B cell (primary cell): Measurements from ENCODE around the gene MPP2. TPM values are rescaled to one million over a fixed set of nuclear protein-coding genes. Genes with fewer than 3 reads are reported as not detected.

Source experiments
- ATAC-seq: fragments of 200-7000 bp; cut with Tn5 transposase; one replicate; pipeline ENCODE4 v1.10.0; 2021; ENCODE audit warnings: low read depth, mild to moderate bottlenecking, moderate number of reproducible peaks, moderate library complexity
- CTCF ChIA-PET: fragments of 350-600 bp; sonication (Branson Sonifier 250); formaldehyde crosslinking; loops from one replicate; lab custom pipeline; 2021; ENCODE audit warnings: antibody characterized with exemption, inconsistent platforms; lab: Charles Lee
- POLR2A ChIA-PET: fragments of 350-600 bp; sonication (Branson Sonifier 250); formaldehyde crosslinking; loops from one replicate; lab custom pipeline; 2021; ENCODE audit warnings: antibody characterized with exemption; lab: Charles Lee
- DNase-seq: peaks from one replicate; pipeline ENCODE4 v3.0.0; 2013
- H2AFZ ChIP-seq: 2 replicates; pipeline ENCODE4 v1.6.1; 2012; ENCODE audit warnings: mild to moderate bottlenecking, low read depth, low read length; ENCODE audit not compliant: insufficient read depth, poor library complexity, severe bottlenecking
- H3K27ac ChIP-seq, 2 donors: 1 replicate in 1 of 2; 2 replicates in 1 of 2; pipeline ENCODE4 v1.5.1; 2012 to 2013; ENCODE audit warnings: low read length in 2 of 2, mild to moderate bottlenecking in 2 of 2, moderate library complexity in 1 of 2
- H3K27me3 ChIP-seq, 4 experiments: fragments of 200-600 bp in 1 of 4; sonication (generic) in 1 of 4; replicated peaks in 1 of 4; 1 replicate in 2 of 4; 2 replicates in 2 of 4; pipeline versions ENCODE4 v1.6.1 to v1.7.0; 2013 to 2016; ENCODE audit warnings: low read length in 3 of 4, mild to moderate bottlenecking in 2 of 4, mixed read lengths in 1 of 4, moderate library complexity in 1 of 4; ENCODE audit not compliant: insufficient read depth in 4 of 4, control insufficient read depth in 3 of 4; ENCODE audit errors: control extremely low read depth in 1 of 4
- H3K36me3 ChIP-seq, 2 experiments: replicated peaks in 1 of 2; 1 replicate in 1 of 2; 2 replicates in 1 of 2; pipeline versions ENCODE4 v1.6.1 to v1.7.1; 2013; ENCODE audit warnings: low read length in 1 of 2; ENCODE audit not compliant: insufficient read depth in 2 of 2, control insufficient read depth in 1 of 2; ENCODE audit errors: control extremely low read depth in 1 of 2, extremely low read depth in 1 of 2
- H3K4me1 ChIP-seq, 2 donors: fragments of 200-600 bp in 1 of 2; sonication (generic) in 1 of 2; 1 replicate in 1 of 2; 2 replicates in 1 of 2; pipeline versions ENCODE4 v1.5.1 to v1.6.1; 2013 to 2017; ENCODE audit warnings: low read length in 2 of 2; ENCODE audit not compliant: control insufficient read depth in 2 of 2, insufficient read depth in 2 of 2
- H3K4me2 ChIP-seq: replicated peaks from 2 replicates; pipeline ENCODE3; 2012; ENCODE audit warnings: mild to moderate bottlenecking, low read depth, low read length; ENCODE audit not compliant: poor library complexity, severe bottlenecking
- H3K4me3 ChIP-seq, 5 experiments: fragments of 200-600 bp in 1 of 5; sonication (generic) in 1 of 5; 1 replicate in 3 of 5; 2 replicates in 2 of 5; pipeline versions ENCODE4 v1.5.1 to v1.7.0; 2011 to 2016; ENCODE audit warnings: low read length in 4 of 5, mild to moderate bottlenecking in 4 of 5, low read depth in 2 of 5, control low read depth in 1 of 5, moderate library complexity in 1 of 5; ENCODE audit not compliant: insufficient read depth in 1 of 5; ENCODE audit errors: control extremely low read depth in 1 of 5, extremely low read depth in 1 of 5
- H3K79me2 ChIP-seq: fragments of 200-600 bp; sonication (generic); one replicate; pipeline ENCODE4 v1.6.0; 2016; ENCODE audit warnings: low read length; ENCODE audit not compliant: control insufficient read depth, insufficient read depth
- H3K9ac ChIP-seq: fragments of 200-600 bp; sonication (generic); 2 replicates; pipeline ENCODE4 v1.6.1; 2017; ENCODE audit warnings: mild to moderate bottlenecking, low read length, moderate library complexity
- H3K9me3 ChIP-seq, 3 donors: one replicate each; pipeline versions ENCODE4 v1.6.1 to v1.7.1; 2013; ENCODE audit warnings: low read length in 2 of 3; ENCODE audit not compliant: control insufficient read depth in 2 of 3, insufficient read depth in 1 of 3; ENCODE audit errors: control extremely low read depth in 1 of 3
- H4K20me1 ChIP-seq: 2 replicates; pipeline ENCODE4 v1.6.0; 2012; ENCODE audit warnings: mild to moderate bottlenecking, low read length; ENCODE audit not compliant: insufficient read depth, control insufficient read depth, poor library complexity, severe bottlenecking
- H3K27ac Mint-ChIP-seq: one replicate; pipeline ENCODE4 v1.8.0; 2021; ENCODE audit warnings: mixed read lengths
- H3K27me3 Mint-ChIP-seq: one replicate; pipeline ENCODE4 v1.8.0; 2021; ENCODE audit warnings: mixed read lengths
- H3K4me1 Mint-ChIP-seq: one replicate; pipeline ENCODE4 v1.8.0; 2021; ENCODE audit warnings: mixed read lengths
- H3K4me3 Mint-ChIP-seq: one replicate; pipeline ENCODE4 v1.8.0; 2021; ENCODE audit warnings: mixed read lengths
- H3K9me3 Mint-ChIP-seq: one replicate; pipeline ENCODE4 v1.8.0; 2022; ENCODE audit warnings: mixed read lengths; ENCODE audit not compliant: insufficient read depth
- EZH2 ChIP-seq: IDR thresholded peaks from 2 replicates; pipeline ENCODE4 v1.6.1; 2012; ENCODE audit warnings: borderline replicate concordance, low read depth, mild to moderate bottlenecking, moderate library complexity, low read length; ENCODE audit not compliant: insufficient read depth, poor library complexity, severe bottlenecking
- WGBS: methylation state at CpG from one replicate; pipeline ENCODE4 v1.1.5; 2013; ENCODE audit warnings: missing lambda C conversion rate; ENCODE audit not compliant: insufficient coverage; 5-methylcytosine and 5-hydroxymethylcytosine counted together
- intact Hi-C: fragments of 100-400 bp; cut with micrococcal nuclease; formaldehyde crosslinking; loops from one replicate; pipeline ENCODE4 v1.10.0; 2022
- polyA plus RNA-seq: library from polyadenylated mRNA; depleted of rRNA; stranded (reverse); fragments of >200 nt; gene quantifications from 2 replicates; pipeline ENCODE4 v1.2.3, GENCODE V29; 2012
- total RNA-seq, 2 donors: library from RNA; stranded (reverse); fragments of 120-200 nt in 1 of 2; gene quantifications; 1 replicate in 1 of 2; 2 replicates in 1 of 2; pipeline versions ENCODE4 v1.2.3 to v1.2.4, GENCODE V29; 2013 to 2022
- TF ChIP-seq, protein P1 (sequence below): fragments of 200-600 bp; IDR thresholded peaks from one replicate; pipeline ENCODE4 v1.8.0; 2022; ENCODE audit warnings: antibody characterized with exemption, mild to moderate bottlenecking

MPP2 gene
- total and polyA plus RNA-seq, 2 donors (not counting 1 experiment from before 2014, with no cell fraction given), result 0.15 TPM; not detected in 1

DNA sequence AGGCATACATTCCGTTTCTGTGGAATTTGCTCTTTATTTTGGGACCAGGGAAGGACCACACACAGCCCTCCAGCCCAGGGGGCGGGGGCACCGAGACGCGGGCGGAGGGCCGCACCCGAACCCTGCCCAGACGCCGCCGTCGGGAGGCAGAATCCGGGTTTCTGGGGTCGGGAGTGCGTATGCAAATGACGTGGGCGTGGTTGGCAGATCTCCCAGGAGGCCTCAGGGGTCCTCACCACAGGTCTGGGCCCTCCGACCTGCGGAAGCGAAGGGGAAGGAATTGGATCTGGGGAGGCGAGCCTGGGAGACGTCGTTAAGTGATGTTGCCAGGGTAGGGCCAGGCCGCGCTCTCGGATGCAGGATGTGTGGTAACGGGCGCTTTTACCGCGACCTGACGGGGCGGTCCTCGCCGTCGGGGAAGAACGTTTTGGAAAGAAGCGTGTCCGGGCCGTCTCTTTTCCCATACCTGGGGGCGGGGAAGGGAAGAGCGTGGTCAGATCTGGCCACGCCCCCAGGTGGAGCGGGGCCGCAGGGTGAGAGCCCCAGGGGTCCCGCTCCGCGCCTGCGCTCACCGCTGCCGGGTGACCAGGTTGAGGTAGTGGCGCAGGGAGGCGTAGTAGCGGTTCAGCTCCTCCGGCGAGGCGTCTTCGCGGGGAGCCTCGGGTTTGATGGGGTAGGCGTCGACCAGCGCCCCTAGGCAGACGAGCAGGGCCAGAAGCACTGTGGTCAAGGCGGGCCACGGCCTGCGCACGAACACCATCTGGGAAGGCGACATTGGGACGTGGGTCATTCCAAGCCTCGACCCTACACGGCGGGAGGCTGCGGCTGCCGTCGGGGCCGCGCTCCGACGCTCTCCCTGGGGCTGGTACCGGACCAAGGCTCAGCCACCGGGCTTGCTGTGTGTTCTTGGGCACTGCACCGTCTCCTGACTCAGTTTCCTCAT is 45.7 kb upstream of the MPP2 start:
- H3K36me3 ChIP-seq, result no peaks in the 10 kb centered on the region
- H4K20me1 ChIP-seq, result no peaks in the 10 kb centered on the region
- no peak for TF ChIP-seq EZH2
- TF ChIP-seq, protein P1, sequence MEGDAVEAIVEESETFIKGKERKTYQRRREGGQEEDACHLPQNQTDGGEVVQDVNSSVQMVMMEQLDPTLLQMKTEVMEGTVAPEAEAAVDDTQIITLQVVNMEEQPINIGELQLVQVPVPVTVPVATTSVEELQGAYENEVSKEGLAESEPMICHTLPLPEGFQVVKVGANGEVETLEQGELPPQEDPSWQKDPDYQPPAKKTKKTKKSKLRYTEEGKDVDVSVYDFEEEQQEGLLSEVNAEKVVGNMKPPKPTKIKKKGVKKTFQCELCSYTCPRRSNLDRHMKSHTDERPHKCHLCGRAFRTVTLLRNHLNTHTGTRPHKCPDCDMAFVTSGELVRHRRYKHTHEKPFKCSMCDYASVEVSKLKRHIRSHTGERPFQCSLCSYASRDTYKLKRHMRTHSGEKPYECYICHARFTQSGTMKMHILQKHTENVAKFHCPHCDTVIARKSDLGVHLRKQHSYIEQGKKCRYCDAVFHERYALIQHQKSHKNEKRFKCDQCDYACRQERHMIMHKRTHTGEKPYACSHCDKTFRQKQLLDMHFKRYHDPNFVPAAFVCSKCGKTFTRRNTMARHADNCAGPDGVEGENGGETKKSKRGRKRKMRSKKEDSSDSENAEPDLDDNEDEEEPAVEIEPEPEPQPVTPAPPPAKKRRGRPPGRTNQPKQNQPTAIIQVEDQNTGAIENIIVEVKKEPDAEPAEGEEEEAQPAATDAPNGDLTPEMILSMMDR, result no peak
- H3K4me1 ChIP-seq, result peaks cover 11 to 13% of the 10 kb centered on the region in 2 donors
- no peak for DNase-seq
- H2AFZ ChIP-seq, result peak overlapping the region; percentile 49
- H3K27me3 Mint-ChIP-seq, result peaks cover 60% of the 10 kb centered on the region
- POLR2A ChIA-PET, result no interaction called here
- H3K4me3 Mint-ChIP-seq, result peak overlapping the region; percentile 59
- H3K9me3 Mint-ChIP-seq, result no peaks in the 10 kb centered on the region
- peaks cover 0 to 10% (median 0%) of the 10 kb centered on the region in 3 donors for H3K9me3 ChIP-seq
- H3K27ac Mint-ChIP-seq, result no peak overlapping the region
- H3K4me2 ChIP-seq, result peak overlapping the region; percentile 60
- H3K27me3 ChIP-seq, result peaks cover 0 to 52% (median 18%) of the 10 kb centered on the region in 4 experiments
- intact Hi-C loops, result no loop called here
- no peak overlapping the region for H3K9ac ChIP-seq
- CTCF ChIA-PET, result no interaction called here
- no peak overlapping the region for H3K27ac ChIP-seq
- 18% methylated on average over 79 of the region's 82 CpGs for WGBS
- peaks cover 4% of the 10 kb centered on the region for H3K4me1 Mint-ChIP-seq
- no peak for ATAC-seq
- no peak overlapping the region for H3K4me3 ChIP-seq
- no peaks in the 10 kb centered on the region for H3K79me2 ChIP-seq

DNA sequence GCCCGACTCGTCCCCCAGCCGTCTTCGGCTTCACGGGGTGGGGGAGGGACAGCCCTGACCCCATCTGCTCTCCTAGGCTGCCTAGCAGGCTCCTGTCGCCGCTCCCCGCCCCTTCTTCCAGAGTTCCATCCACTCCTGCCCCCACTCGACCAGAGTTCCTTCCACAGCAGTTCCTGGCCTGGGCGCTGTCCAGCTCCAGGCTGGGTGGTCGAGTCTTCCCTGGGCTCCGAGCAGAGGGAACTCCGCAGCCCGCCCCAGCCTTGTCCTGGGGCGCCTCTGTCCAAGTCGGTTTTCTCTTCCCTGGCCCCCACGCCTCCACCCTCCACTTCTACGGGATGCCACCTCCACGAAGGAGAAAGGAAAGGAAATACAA is 45.0 kb upstream of the MPP2 start:
- Histone ChIP-seq H3K27ac (no peak overlapping the region), H3K4me1 (peaks cover 11 to 13% of the 10 kb centered on the region in 2 donors), H4K20me1 (no peaks in the 10 kb centered on the region), H3K27me3 (peaks cover 0 to 49% (median 18%) of the 10 kb centered on the region in 4 experiments), H3K4me2 (peak overlapping the region; percentile 60), H3K9me3 (peaks cover 0 to 10% (median 0%) of the 10 kb centered on the region in 3 donors), H3K79me2 (no peaks in the 10 kb centered on the region), H2AFZ (peak overlapping the region; percentile 49), H3K9ac (no peak overlapping the region), H3K36me3 (no peaks in the 10 kb centered on the region), H3K4me3 (no peak overlapping the region)
- TF ChIP-seq EZH2, result no peak
- TF ChIP-seq, protein P1, result no peak
- Mint-ChIP-seq H3K27me3 (peaks cover 66% of the 10 kb centered on the region), H3K9me3 (no peaks in the 10 kb centered on the region), H3K4me3 (peak overlapping the region; percentile 16), H3K27ac (no peak overlapping the region), H3K4me1 (peaks cover 4% of the 10 kb centered on the region)
- ChIA-PET POLR2A (no interaction called here), CTCF (no interaction called here)
- WGBS, result 76% methylated on average over 19 of the region's 19 CpGs
- DNase-seq (no peak), ATAC-seq (no peak)
- intact Hi-C loops, result no loop called here
